Rectal smooth muscle tissue (tissue), 1 donor: ENCODE results near the gene MTERF4.

Experiments used
- H3K27ac ChIP-seq: one replicate; pipeline ENCODE4 v1.7.0; 2013; ENCODE audit warnings: low read depth, low read length, inconsistent platforms
- H3K27me3 ChIP-seq: one replicate; pipeline ENCODE4 v1.7.0; 2013; ENCODE audit warnings: low read length; ENCODE audit not compliant: control insufficient read depth, insufficient read depth
- H3K36me3 ChIP-seq: one replicate; pipeline ENCODE4 v1.7.0; 2013; ENCODE audit warnings: low read length; ENCODE audit not compliant: control insufficient read depth, insufficient read depth
- H3K4me1 ChIP-seq: one replicate; pipeline ENCODE4 v1.7.0; 2013; ENCODE audit warnings: low read length; ENCODE audit not compliant: control insufficient read depth, insufficient read depth
- H3K4me3 ChIP-seq: one replicate; pipeline ENCODE4 v1.7.0; 2013; ENCODE audit warnings: low read length
- H3K9ac ChIP-seq: one replicate; pipeline ENCODE4 v1.7.0; 2013; ENCODE audit warnings: low read length

Gene MTERF4

GRCh38 chr2:241116606-241117560 is 14.8 kb upstream of the MTERF4 start:
- no peaks in the 10 kb centered on the region for H3K4me1 ChIP-seq
- H3K4me3 ChIP-seq: no peak overlapping the region
- no peak overlapping the region for H3K9ac ChIP-seq
- H3K36me3 ChIP-seq: peaks cover 5% of the 10 kb centered on the region
- no peaks in the 10 kb centered on the region for H3K27me3 ChIP-seq
- H3K27ac ChIP-seq: no peak overlapping the region

GRCh38 chr2:241115361-241115760 is 13.3 kb upstream of the MTERF4 start:
- Histone ChIP-seq H3K4me1 (no peaks in the 10 kb centered on the region), H3K36me3 (peaks cover 3% of the 10 kb centered on the region), H3K4me3 (no peak overlapping the region), H3K27ac (no peak overlapping the region), H3K9ac (no peak overlapping the region), H3K27me3 (no peaks in the 10 kb centered on the region)

- H3K36me3 ChIP-seq: peaks cover 3% of the 10 kb centered on the region
- H3K27me3 ChIP-seq: no peaks in the 10 kb centered on the region
- no peak overlapping the region for H3K27ac ChIP-seq
- no peak overlapping the region for H3K9ac ChIP-seq
- no peaks in the 10 kb centered on the region for H3K4me1 ChIP-seq
- H3K4me3 ChIP-seq: no peak overlapping the region
Measured at GRCh38 chr2:241114836-241115235, 12.7 kb upstream of the MTERF4 start.

GRCh38 chr2:241112592-241112991 is 10.5 kb upstream of the MTERF4 start:
- Histone ChIP-seq H3K27me3 (no peaks in the 10 kb centered on the region), H3K27ac (no peak overlapping the region), H3K9ac (no peak overlapping the region), H3K4me3 (no peak overlapping the region), H3K36me3 (peaks cover 3% of the 10 kb centered on the region), H3K4me1 (no peaks in the 10 kb centered on the region)

GRCh38 chr2:241112046-241112445 is 10.0 kb upstream of the MTERF4 start:
- Histone ChIP-seq H3K27ac (no peak overlapping the region), H3K4me3 (no peak overlapping the region)

GRCh38 chr2:241111440-241111805 is 9.3 kb upstream of the MTERF4 start:
- Histone ChIP-seq H3K9ac (no peak overlapping the region), H3K27me3 (no peaks in the 10 kb centered on the region), H3K36me3 (peaks cover 3% of the 10 kb centered on the region), H3K27ac (no peak overlapping the region), H3K4me3 (no peak overlapping the region), H3K4me1 (no peaks in the 10 kb centered on the region)

More at GRCh38 chr2:241112046-241112445, 10.0 kb upstream of the MTERF4 start:
- Histone ChIP-seq H3K9ac (no peak overlapping the region), H3K27me3 (no peaks in the 10 kb centered on the region), H3K4me1 (no peaks in the 10 kb centered on the region), H3K36me3 (peaks cover 3% of the 10 kb centered on the region)

GRCh38 chr2:241110607-241111439 is 8.7 kb upstream of the MTERF4 start:
- no peak overlapping the region for H3K27ac ChIP-seq
- no peaks in the 10 kb centered on the region for H3K4me1 ChIP-seq
- H3K4me3 ChIP-seq: no peak overlapping the region
- peaks cover 3% of the 10 kb centered on the region for H3K36me3 ChIP-seq
- H3K9ac ChIP-seq: no peak overlapping the region
- no peaks in the 10 kb centered on the region for H3K27me3 ChIP-seq

GRCh38 chr2:241110089-241110606 is 8.1 kb upstream of the MTERF4 start:
- peaks cover 3% of the 10 kb centered on the region for H3K36me3 ChIP-seq
- H3K4me1 ChIP-seq: no peaks in the 10 kb centered on the region
- no peak overlapping the region for H3K9ac ChIP-seq
- no peaks in the 10 kb centered on the region for H3K27me3 ChIP-seq
- H3K4me3 ChIP-seq: no peak overlapping the region
- no peak overlapping the region for H3K27ac ChIP-seq

- Histone ChIP-seq H3K27ac (no peak overlapping the region), H3K4me3 (peak overlapping the region; percentile 27), H3K27me3 (no peaks in the 10 kb centered on the region)
Measured at GRCh38 chr2:241109210-241110088, 7.4 kb upstream of the MTERF4 start.

GRCh38 chr2:241108271-241109209 is 6.5 kb upstream of the MTERF4 start:
- Histone ChIP-seq H3K27me3 (no peaks in the 10 kb centered on the region), H3K36me3 (no peaks in the 10 kb centered on the region), H3K9ac (no peak overlapping the region), H3K4me3 (peak overlapping the region; percentile 27), H3K4me1 (no peaks in the 10 kb centered on the region), H3K27ac (no peak overlapping the region)

More at GRCh38 chr2:241109210-241110088, 7.4 kb upstream of the MTERF4 start:
- Histone ChIP-seq H3K9ac (no peak overlapping the region), H3K36me3 (peaks cover 3% of the 10 kb centered on the region), H3K4me1 (no peaks in the 10 kb centered on the region)
